ENCODE results near the gene GBP5.

DNA sequence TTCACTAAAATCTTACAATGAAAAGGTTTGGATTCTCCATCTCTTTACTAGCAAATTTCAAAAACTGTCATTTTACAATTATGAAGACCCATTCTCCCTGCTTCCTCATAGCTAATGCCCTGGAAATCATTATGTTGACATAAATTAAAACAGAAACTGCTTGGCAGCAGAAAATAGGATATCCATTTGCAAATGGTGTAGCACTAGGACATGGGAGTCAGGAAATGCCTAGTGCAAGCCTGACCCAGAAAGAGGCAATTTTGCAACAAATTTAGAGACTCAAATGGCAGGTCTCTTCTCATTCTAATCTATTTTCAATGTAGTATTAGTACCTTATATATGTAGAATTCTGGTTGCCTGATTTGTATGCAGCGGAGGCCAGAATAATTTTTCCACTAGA, 2.2 kb downstream of the GBP5 start:
- TF ChIP-seq, protein P1, sequence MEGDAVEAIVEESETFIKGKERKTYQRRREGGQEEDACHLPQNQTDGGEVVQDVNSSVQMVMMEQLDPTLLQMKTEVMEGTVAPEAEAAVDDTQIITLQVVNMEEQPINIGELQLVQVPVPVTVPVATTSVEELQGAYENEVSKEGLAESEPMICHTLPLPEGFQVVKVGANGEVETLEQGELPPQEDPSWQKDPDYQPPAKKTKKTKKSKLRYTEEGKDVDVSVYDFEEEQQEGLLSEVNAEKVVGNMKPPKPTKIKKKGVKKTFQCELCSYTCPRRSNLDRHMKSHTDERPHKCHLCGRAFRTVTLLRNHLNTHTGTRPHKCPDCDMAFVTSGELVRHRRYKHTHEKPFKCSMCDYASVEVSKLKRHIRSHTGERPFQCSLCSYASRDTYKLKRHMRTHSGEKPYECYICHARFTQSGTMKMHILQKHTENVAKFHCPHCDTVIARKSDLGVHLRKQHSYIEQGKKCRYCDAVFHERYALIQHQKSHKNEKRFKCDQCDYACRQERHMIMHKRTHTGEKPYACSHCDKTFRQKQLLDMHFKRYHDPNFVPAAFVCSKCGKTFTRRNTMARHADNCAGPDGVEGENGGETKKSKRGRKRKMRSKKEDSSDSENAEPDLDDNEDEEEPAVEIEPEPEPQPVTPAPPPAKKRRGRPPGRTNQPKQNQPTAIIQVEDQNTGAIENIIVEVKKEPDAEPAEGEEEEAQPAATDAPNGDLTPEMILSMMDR (IDR thresholded peaks at IDR 0.05): no peak
- no peak for TF ChIP-seq POLR2A (IDR thresholded peaks at IDR 0.05)
